ENCODE data around the gene MAD1L1.

MAD1L1 gene

DNA sequence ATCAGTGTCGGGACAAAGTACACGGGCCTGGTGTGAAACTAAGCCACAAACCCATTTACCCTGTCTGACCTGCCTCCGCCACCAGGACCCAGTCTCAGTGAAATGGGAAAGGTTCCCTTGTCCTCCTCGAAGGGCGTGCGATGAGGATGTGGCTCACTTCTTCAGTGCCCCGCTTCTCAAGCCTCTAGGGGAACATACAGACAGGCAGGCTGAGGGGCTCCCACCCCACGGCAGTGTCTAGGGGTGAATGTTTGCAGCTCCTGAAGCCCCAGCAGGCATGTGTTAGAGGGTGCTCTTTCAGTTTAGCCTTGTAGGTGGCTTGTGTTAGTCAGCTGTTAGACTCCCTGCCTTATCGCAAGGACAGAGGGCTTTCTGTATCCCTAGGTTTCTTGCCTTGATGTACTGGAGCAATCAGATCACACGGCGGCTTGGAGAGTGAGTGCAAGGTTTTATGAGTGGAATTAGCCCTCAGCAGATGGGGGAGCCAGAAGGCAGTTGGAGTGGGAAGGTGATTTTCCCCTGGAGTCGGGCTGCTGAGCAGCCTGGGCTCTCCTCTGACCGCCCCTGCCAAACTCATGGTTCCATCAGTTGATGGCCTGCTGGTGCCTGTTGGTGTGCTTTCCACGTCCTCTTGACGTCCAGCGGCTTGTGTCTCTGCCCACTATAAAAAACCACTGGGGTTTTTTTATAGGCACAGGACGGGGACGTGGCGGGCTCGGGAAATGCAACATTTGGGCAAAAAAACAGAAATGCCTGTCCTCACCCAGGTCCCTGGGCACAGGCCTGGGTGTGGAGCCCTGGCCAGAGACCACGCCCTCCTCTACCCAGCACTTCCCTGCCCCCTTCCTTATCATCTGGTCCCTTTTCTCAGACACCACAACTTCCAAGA lies 10.0 kb upstream of the MAD1L1 start:
- peak overlapping the region; percentile 63 for H3K27ac ChIP-seq
- H3K4me1 ChIP-seq (ENCODE audit: control insufficient read depth in 1 of 2, insufficient read depth in 1 of 2, low read depth in 1 of 2, low read length in 1 of 2), result peaks cover 24 to 25% of the 10 kb centered on the region in 2 experiments

DNA sequence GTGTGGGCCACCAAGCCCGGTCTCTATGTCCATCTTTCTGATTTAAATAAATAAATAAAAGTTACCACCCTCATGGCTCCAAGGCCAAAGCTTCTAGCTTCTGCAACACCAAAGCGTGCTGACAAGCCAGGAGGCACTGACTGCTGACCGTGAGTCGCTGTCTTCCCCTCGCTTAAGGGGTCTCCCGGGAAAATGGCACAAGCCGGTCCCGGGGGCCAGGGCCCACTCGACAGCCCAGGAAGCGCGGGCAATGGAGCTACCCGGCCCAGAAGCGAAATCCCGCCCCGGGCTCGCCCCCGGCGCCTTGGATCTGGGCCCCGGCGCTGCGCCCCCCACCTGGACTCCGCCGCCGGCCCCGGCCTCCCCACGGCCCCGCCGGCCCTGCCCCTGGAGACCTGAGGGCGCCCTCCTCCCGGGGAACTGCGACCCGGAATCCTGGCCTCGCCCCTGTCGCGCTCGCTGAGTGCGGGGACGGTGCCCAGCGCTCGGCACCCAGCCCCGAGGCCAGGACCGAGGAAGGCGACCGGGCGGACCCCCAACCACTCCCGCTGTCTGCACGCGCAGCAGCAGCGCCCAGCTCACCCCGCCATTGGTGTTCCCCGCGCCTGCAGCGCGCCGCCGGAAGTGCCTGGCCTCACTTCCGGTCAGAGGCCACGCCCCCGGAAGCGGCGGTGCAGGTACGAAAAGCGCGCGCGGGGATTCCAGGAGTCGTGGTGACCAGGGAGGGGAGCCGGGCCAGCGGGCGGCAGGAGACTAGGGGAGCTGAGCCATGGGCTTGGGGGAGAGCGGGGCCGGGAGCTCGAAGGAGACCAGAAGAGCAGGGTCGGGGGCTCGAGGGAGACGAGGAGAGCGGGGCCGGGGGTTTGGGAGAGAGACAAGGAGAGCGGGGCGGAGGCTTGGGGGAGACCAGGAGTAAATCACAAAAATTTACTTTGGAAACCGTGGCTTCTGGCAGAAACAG lies 9.1 kb upstream of the MAD1L1 start, which contains the start of the genes MRM2 and NUDT1:
Gene MRM2, minus strand, starts transcription at position 626 of the 961 bp plus-strand sequence. Its CDS starts 36 bp downstream, at position 590.
Gene NUDT1, plus strand, starts transcription at position 647 of the 961 bp plus-strand sequence. CDS start 2,349 bp downstream, outside the sequence.
- no peaks in the 10 kb centered on the region for H3K27me3 ChIP-seq
- H3K36me3 ChIP-seq, result peaks cover 22% of the 10 kb centered on the region
- H3K9me3 ChIP-seq, result no peaks in the 10 kb centered on the region
- TF ChIP-seq, protein P1, sequence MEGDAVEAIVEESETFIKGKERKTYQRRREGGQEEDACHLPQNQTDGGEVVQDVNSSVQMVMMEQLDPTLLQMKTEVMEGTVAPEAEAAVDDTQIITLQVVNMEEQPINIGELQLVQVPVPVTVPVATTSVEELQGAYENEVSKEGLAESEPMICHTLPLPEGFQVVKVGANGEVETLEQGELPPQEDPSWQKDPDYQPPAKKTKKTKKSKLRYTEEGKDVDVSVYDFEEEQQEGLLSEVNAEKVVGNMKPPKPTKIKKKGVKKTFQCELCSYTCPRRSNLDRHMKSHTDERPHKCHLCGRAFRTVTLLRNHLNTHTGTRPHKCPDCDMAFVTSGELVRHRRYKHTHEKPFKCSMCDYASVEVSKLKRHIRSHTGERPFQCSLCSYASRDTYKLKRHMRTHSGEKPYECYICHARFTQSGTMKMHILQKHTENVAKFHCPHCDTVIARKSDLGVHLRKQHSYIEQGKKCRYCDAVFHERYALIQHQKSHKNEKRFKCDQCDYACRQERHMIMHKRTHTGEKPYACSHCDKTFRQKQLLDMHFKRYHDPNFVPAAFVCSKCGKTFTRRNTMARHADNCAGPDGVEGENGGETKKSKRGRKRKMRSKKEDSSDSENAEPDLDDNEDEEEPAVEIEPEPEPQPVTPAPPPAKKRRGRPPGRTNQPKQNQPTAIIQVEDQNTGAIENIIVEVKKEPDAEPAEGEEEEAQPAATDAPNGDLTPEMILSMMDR (IDR thresholded peaks at IDR 0.05), result no peak
- peak within 1 kb of the TSS; percentile 82 to 91 for H3K4me3 ChIP-seq (ENCODE audit: low read depth in 1 of 2, low read length in 1 of 2)
- peaks cover 24 to 25% of the 10 kb centered on the region in 2 experiments for H3K4me1 ChIP-seq (ENCODE audit: control insufficient read depth in 1 of 2, insufficient read depth in 1 of 2, low read depth in 1 of 2, low read length in 1 of 2)
- peak within 1 kb of the TSS; percentile 63 for H3K27ac ChIP-seq

More for the DNA sequence above, 10.0 kb upstream of the MAD1L1 start:
- H3K9me3 ChIP-seq, result no peaks in the 10 kb centered on the region
- TF ChIP-seq, protein P1 (IDR thresholded peaks at IDR 0.05), result no peak
- peak overlapping the region; percentile 82 to 91 for H3K4me3 ChIP-seq (ENCODE audit: low read depth in 1 of 2, low read length in 1 of 2)
- no peaks in the 10 kb centered on the region for H3K27me3 ChIP-seq
- H3K36me3 ChIP-seq, result peaks cover 15% of the 10 kb centered on the region

DNA sequence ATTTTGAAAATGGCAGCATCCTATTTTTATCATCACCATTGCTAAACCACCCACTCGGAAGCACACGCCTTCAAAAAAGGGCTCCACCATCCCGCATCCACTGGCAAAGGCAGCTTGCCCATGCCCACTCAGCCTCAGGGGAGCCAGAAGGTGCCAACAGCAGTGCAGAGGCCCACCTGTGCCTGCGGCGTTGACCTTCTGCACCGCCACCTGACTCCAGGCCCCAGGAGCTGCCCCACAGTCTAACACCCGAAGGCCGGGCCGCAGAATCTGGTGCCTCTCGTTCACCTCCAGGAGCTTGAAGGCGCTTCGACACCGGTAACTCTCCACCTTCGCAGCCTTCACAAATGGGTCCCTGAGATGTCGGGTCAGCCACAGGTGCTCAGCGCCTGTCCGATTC lies 6.5 kb upstream of the MAD1L1 start:
- no peaks in the 10 kb centered on the region for H3K27me3 ChIP-seq
- H3K36me3 ChIP-seq, result peaks cover 38% of the 10 kb centered on the region
- peaks cover 16 to 19% of the 10 kb centered on the region in 2 experiments for H3K4me1 ChIP-seq (ENCODE audit: control insufficient read depth in 1 of 2, insufficient read depth in 1 of 2, low read depth in 1 of 2, low read length in 1 of 2)
- TF ChIP-seq, protein P1 (IDR thresholded peaks at IDR 0.05), result no peak
- H3K9me3 ChIP-seq, result no peaks in the 10 kb centered on the region
- no peak overlapping the region for H3K27ac ChIP-seq
- no peak overlapping the region for H3K4me3 ChIP-seq (ENCODE audit: low read depth in 1 of 2, low read length in 1 of 2)

DNA sequence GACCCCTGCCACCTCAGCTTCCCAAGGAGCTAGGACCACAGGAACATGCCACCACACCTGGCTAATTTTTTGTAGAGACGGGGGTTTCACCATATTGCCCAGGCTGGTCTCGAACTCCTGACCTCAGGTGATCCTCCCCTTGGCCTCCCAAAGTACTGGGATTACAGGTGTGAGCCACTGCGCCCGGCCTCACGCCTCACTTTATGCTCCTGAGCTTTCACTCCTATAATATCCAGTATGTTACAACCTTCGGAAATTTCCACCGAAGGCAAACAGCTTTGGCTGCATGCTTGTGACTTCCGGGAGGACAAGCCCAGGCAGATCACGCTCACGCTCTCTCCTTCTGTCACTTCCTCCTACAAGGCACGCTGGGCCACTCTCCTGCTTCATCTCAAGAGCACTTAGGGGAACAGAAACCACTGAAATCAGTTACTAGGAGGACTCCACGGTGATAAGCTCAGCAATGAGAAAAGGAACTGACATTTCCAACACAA lies 4.4 kb upstream of the MAD1L1 start:
- no peaks in the 10 kb centered on the region for H3K9me3 ChIP-seq
- no peaks in the 10 kb centered on the region for H3K27me3 ChIP-seq
- peaks cover 9 to 14% of the 10 kb centered on the region in 2 experiments for H3K4me1 ChIP-seq (ENCODE audit: control insufficient read depth in 1 of 2, insufficient read depth in 1 of 2, low read depth in 1 of 2, low read length in 1 of 2)
- H3K36me3 ChIP-seq, result peaks cover 38% of the 10 kb centered on the region
- no peak overlapping the region for H3K27ac ChIP-seq
- TF ChIP-seq, protein P1 (IDR thresholded peaks at IDR 0.05), result no peak
- H3K4me3 ChIP-seq (ENCODE audit: low read depth in 1 of 2, low read length in 1 of 2), result no peak overlapping the region

DNA sequence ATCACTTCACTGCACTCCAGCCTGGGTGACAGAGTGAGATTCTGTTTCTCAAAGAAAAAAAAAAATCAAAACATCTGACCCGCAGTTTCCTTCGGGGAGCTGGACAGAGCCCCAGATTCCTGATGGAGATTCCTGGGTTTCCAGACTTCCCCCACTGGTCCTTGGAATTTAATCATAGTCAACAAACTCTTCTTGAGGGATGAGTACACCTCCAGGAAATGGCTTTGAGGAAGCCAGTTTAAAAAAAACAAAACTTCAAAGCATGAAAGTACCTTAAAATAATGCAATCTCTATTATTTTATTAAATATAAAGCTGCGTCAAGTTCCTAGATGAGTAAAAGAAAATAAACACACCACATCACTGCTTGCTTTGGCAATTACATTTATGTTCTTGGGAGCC lies 1.2 kb upstream of the MAD1L1 start:
- TF ChIP-seq, protein P1 (IDR thresholded peaks at IDR 0.05), result no peak
- H3K27ac ChIP-seq, result no peak overlapping the region
- H3K4me1 ChIP-seq (ENCODE audit: control insufficient read depth in 1 of 2, insufficient read depth in 1 of 2, low read depth in 1 of 2, low read length in 1 of 2), result peaks cover 9 to 13% of the 10 kb centered on the region in 2 experiments
- H3K4me3 ChIP-seq (ENCODE audit: low read depth in 1 of 2, low read length in 1 of 2), result no peak overlapping the region
- peaks cover 42% of the 10 kb centered on the region for H3K36me3 ChIP-seq
- H3K27me3 ChIP-seq, result no peaks in the 10 kb centered on the region
- H3K9me3 ChIP-seq, result no peaks in the 10 kb centered on the region
